Heart left ventricle (tissue), 13 donors: ENCODE results near the gene DENND1B.

Source experiments
- CTCF ChIP-seq, 12 donors: fragments of 200-600 bp; sonication (generic) in 4 of 12; IDR thresholded peaks; one replicate each; pipeline versions ENCODE4 v1.5.0 to v1.8.0; 2018 to 2022; ENCODE audit warnings: antibody characterized with exemption in 12 of 12, mild to moderate bottlenecking in 5 of 12
- POLR2A ChIP-seq, 2 donors: fragments of 450-650 bp; IDR thresholded peaks; one replicate each; pipeline ENCODE4 v1.6.1; 2017; ENCODE audit warnings: antibody characterized with exemption in 2 of 2, mild to moderate bottlenecking in 2 of 2, moderate library complexity in 2 of 2
- donor health status: ischemic (EF 13 %, LVEDD 7.1; RV severe dilation, severe dysfunction).
- donor health status: DM: no; HTN: yes; CAD: no.
- donor health status: DM: no; HTN: no; CAD: no.
- donor health status: ischemic (EF 25% LVEDD 6.9; RV normal size, moderate dysfunction).
- donor health status: ischemic (EF 25% LVEDD 5.7; RV mildly dilated, moderate dysfunction).
- donor health status: ischemic (EF 35%, LVEDD 5.7; RV mildly dilated, moderate dysfunction).
- donor health status: nonischemic (EF 11% LVEDD 7.7; RV severe dilation, severe dysfunction).
- donor health status: DM: yes; HTN: yes; CAD: no.
- donor health status: PGD.
- donor health status: ischemic (EF 29% LVEDD 5.4; RV normal size, mild dysfunction).
- donor health status: nonischemic (EF 23%, LVEDD 6.1; RV moderate dilation, normal function).

- TF ChIP-seq CTCF (IDR thresholded peaks at IDR 0.05) (no peak), POLR2A (IDR thresholded peaks at IDR 0.05) (no peak)
These were observed 157.2 kb downstream of the DENND1B start for GRCh38 chr1:197618061-197618460.
